Testis (tissue), 2 donors: ENCODE data around the gene TRABD2B.

Experiments
- POLR2A ChIP-seq: fragments of 450-650 bp; IDR thresholded peaks from one replicate; pipeline ENCODE4 v1.6.1; 2017; ENCODE audit warnings: antibody characterized with exemption, mild to moderate bottlenecking, moderate library complexity
- TF ChIP-seq, protein P1 (sequence below), 3 experiments: fragments of 450-650 bp in 2 of 3; fragments of 200-600 bp in 1 of 3; sonication (generic) in 1 of 3; IDR thresholded peaks; one replicate each; pipeline ENCODE4 v1.5.1; 2016 to 2019; ENCODE audit warnings: antibody characterized with exemption in 3 of 3, mild to moderate bottlenecking in 2 of 3, moderate library complexity in 1 of 3

GRCh38 chr1:47991673-47992072 lies 5.5 kb downstream of the TRABD2B start:
- TF ChIP-seq, protein P1, sequence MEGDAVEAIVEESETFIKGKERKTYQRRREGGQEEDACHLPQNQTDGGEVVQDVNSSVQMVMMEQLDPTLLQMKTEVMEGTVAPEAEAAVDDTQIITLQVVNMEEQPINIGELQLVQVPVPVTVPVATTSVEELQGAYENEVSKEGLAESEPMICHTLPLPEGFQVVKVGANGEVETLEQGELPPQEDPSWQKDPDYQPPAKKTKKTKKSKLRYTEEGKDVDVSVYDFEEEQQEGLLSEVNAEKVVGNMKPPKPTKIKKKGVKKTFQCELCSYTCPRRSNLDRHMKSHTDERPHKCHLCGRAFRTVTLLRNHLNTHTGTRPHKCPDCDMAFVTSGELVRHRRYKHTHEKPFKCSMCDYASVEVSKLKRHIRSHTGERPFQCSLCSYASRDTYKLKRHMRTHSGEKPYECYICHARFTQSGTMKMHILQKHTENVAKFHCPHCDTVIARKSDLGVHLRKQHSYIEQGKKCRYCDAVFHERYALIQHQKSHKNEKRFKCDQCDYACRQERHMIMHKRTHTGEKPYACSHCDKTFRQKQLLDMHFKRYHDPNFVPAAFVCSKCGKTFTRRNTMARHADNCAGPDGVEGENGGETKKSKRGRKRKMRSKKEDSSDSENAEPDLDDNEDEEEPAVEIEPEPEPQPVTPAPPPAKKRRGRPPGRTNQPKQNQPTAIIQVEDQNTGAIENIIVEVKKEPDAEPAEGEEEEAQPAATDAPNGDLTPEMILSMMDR (IDR thresholded peaks at IDR 0.05): no peak
- no peak for TF ChIP-seq POLR2A
